ENCODE results near the gene TPRN. TPM values are rescaled to one million over a fixed set of nuclear protein-coding genes. Genes with fewer than 3 reads are reported as not detected.

Gene TPRN
- total and polyA plus RNA-seq, 9 of the 15 experiments (the other 6 are each of a cell fraction or from before 2014, with no cell fraction given), result 0.31 to 31.9 (median 4.4) TPM

- TF ChIP-seq, protein P1, sequence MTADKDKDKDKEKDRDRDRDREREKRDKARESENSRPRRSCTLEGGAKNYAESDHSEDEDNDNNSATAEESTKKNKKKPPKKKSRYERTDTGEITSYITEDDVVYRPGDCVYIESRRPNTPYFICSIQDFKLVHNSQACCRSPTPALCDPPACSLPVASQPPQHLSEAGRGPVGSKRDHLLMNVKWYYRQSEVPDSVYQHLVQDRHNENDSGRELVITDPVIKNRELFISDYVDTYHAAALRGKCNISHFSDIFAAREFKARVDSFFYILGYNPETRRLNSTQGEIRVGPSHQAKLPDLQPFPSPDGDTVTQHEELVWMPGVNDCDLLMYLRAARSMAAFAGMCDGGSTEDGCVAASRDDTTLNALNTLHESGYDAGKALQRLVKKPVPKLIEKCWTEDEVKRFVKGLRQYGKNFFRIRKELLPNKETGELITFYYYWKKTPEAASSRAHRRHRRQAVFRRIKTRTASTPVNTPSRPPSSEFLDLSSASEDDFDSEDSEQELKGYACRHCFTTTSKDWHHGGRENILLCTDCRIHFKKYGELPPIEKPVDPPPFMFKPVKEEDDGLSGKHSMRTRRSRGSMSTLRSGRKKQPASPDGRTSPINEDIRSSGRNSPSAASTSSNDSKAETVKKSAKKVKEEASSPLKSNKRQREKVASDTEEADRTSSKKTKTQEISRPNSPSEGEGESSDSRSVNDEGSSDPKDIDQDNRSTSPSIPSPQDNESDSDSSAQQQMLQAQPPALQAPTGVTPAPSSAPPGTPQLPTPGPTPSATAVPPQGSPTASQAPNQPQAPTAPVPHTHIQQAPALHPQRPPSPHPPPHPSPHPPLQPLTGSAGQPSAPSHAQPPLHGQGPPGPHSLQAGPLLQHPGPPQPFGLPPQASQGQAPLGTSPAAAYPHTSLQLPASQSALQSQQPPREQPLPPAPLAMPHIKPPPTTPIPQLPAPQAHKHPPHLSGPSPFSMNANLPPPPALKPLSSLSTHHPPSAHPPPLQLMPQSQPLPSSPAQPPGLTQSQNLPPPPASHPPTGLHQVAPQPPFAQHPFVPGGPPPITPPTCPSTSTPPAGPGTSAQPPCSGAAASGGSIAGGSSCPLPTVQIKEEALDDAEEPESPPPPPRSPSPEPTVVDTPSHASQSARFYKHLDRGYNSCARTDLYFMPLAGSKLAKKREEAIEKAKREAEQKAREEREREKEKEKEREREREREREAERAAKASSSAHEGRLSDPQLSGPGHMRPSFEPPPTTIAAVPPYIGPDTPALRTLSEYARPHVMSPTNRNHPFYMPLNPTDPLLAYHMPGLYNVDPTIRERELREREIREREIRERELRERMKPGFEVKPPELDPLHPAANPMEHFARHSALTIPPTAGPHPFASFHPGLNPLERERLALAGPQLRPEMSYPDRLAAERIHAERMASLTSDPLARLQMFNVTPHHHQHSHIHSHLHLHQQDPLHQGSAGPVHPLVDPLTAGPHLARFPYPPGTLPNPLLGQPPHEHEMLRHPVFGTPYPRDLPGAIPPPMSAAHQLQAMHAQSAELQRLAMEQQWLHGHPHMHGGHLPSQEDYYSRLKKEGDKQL (CRISPR knock-in tag; IDR thresholded peaks at IDR 0.05; ENCODE audit: borderline replicate concordance), result 0 out of 2 replicates have a peak, but pooled peaks have one; percentile 32
- TF ChIP-seq CXXC5 (CRISPR knock-in tag; IDR thresholded peaks at IDR 0.05), result peak; percentile 80
- TF ChIP-seq MITF (IDR thresholded peaks at IDR 0.05), result peak; percentile 64; the same call in 1 of the 2 replicates
- TF ChIP-seq JUNB (CRISPR knock-in tag; conservative IDR thresholded peaks at IDR 0.05), result 0 out of 2 replicates have a peak, but pooled peaks have one; percentile 18
- peak; percentile 97 for TF ChIP-seq SMC3 (conservative IDR thresholded peaks at IDR 0.05; ENCODE audit: insufficient read depth, low read depth, low read length)
- TF ChIP-seq DLX4 (CRISPR knock-in tag; IDR thresholded peaks at IDR 0.05), result no peak
- TF ChIP-seq SMARCE1 (IDR thresholded peaks at IDR 0.05), result 0 out of 2 replicates have a peak, but pooled peaks have one; percentile 59
- no peak for TF ChIP-seq MCM2 (IDR thresholded peaks at IDR 0.05; ENCODE audit: low read depth)
- TF ChIP-seq CBX3 (IDR thresholded peaks at IDR 0.05; ENCODE audit: borderline replicate concordance in 1 of 2, low read length in 2 of 2), result peak in 1 of 2 experiments; percentile 47; a peak in 1 of 3 replicates
- TF ChIP-seq ERF (CRISPR knock-in tag; IDR thresholded peaks at IDR 0.05), result 0 out of 2 replicates have a peak, but pooled peaks have one; percentile 9
- peak; percentile 97 to 99 for TF ChIP-seq MAZ (CRISPR knock-in tag; conservative IDR thresholded peaks at IDR 0.05 in 1 of 2, IDR thresholded peaks at IDR 0.05 in 1 of 2)
- TF ChIP-seq L3MBTL2 (IDR thresholded peaks at IDR 0.05), result peak; percentile 71
- peak; percentile 70; the same call in 1 of the 2 replicates for TF ChIP-seq SAFB (IDR thresholded peaks at IDR 0.05; ENCODE audit: borderline replicate concordance, low read depth, low read length)
- TF ChIP-seq ATF6 (CRISPR knock-in tag; IDR thresholded peaks at IDR 0.05), result peak; percentile 41; the same call in 1 of the 2 replicates
- peak; percentile 89 to 91 for TF ChIP-seq NRF1 (conservative IDR thresholded peaks at IDR 0.05 in 1 of 2, IDR thresholded peaks at IDR 0.05 in 1 of 2)
- TF ChIP-seq CBX1 (IDR thresholded peaks at IDR 0.05; ENCODE audit: low read depth), result peak; percentile 39; the same call in 1 of the 2 replicates
- peak; percentile 57; the same call in 1 of the 2 replicates for TF ChIP-seq ZNF511 (CRISPR knock-in tag; IDR thresholded peaks at IDR 0.05)
Measured at GRCh38 chr9:137236238-137236935, 35.8 kb upstream of the TPRN start (continued).
